K562 (cell line): Measurements from ENCODE around the gene RRP7A. TPM values are rescaled to one million over a fixed set of nuclear protein-coding genes. Genes with fewer than 3 reads are reported as not detected.

Experiments used
- ATAC-seq: fragments of 200-7000 bp; cut with Tn5 transposase; 3 replicates; pipeline ENCODE4 v1.9.1; 2020; ENCODE audit warnings: moderate library complexity
- BruUV-seq: library from RNA; stranded (reverse); fragments of 400-500 nt; replicated peaks from 2 replicates; lab custom pipeline; 2021; lab: Mats Ljungman, UMichigan
- CTCF ChIA-PET: fragments of 300-600 bp; formaldehyde crosslinking; extraction: SDS; loops from one replicate; lab custom pipeline; 2021; ENCODE audit warnings: low intra/inter-chr PET ratio; lab: Yijun Ruan, JAX
- POLR2A ChIA-PET: fragments of 300-600, 350-650 bp; sonication (Branson Sonifier 250); formaldehyde crosslinking; extraction: SDS; loops from one replicate; lab custom pipeline; 2021; ENCODE audit warnings: antibody characterized with exemption, inconsistent platforms; lab: Yijun Ruan, JAX
- DNase-seq, 4 experiments: peaks; one replicate each; pipeline versions ENCODE4 v3.0.0 to v3.0.0-alpha.2; 2011 to 2018; ENCODE audit warnings: low spot score in 3 of 4, mixed read lengths in 3 of 4; ENCODE audit errors: extremely low read depth in 1 of 4
- FAIRE-seq: peaks from 2 replicates; lab custom pipeline; 2011; peaks lifted over from hg19 to GRCh38; lab: Jason Lieb, UNC
- H2AFZ ChIP-seq: 2 replicates; pipeline ENCODE4 v1.6.0; 2011; ENCODE audit warnings: low read depth, low read length, control low read depth, inconsistent platforms
- H3K27ac ChIP-seq: fragments of 200-600 bp; 3 replicates; pipeline ENCODE4 v1.8.0; 2011; ENCODE audit warnings: low read depth, mild to moderate bottlenecking, control low read depth, inconsistent platforms, low read length, moderate library complexity, mixed read lengths; ENCODE audit errors: extremely low read depth
- H3K27me3 ChIP-seq, 2 experiments: fragments of 300-600 bp in 1 of 2; 2 replicates in 1 of 2; 3 replicates in 1 of 2; pipeline versions ENCODE4 v1.6.0 to v1.8.0; 2011; ENCODE audit warnings: inconsistent platforms in 2 of 2, low read length in 2 of 2, mild to moderate bottlenecking in 1 of 2, mixed read lengths in 1 of 2, moderate library complexity in 1 of 2; ENCODE audit not compliant: control insufficient read depth in 2 of 2, insufficient read depth in 2 of 2
- H3K36me3 ChIP-seq: fragments of 300-600 bp; 3 replicates; pipeline ENCODE4 v1.8.0; 2011; ENCODE audit warnings: mild to moderate bottlenecking, low read length, inconsistent platforms; ENCODE audit not compliant: control insufficient read depth, insufficient read depth
- H3K4me1 ChIP-seq, 2 experiments: fragments of 200-600 bp in 1 of 2; replicated peaks in 1 of 2; 2 replicates in 1 of 2; 3 replicates in 1 of 2; pipeline versions ENCODE4 v1.5.1 to v1.8.0; 2011; ENCODE audit warnings: inconsistent platforms in 2 of 2, low read length in 2 of 2, mild to moderate bottlenecking in 1 of 2, mixed read lengths in 1 of 2, moderate library complexity in 1 of 2; ENCODE audit not compliant: control insufficient read depth in 2 of 2, insufficient read depth in 2 of 2
- H3K4me2 ChIP-seq: 2 replicates; pipeline ENCODE4 v1.6.1; 2011; ENCODE audit warnings: low read length, control low read depth, inconsistent platforms, mixed read lengths; ENCODE audit not compliant: insufficient read depth
- H3K4me3 ChIP-seq: fragments of 200-600 bp; sonication (generic), shearing (Covaris generic); 2 replicates; pipeline ENCODE4 v1.5.1; 2016; ENCODE audit warnings: control low read depth, inconsistent platforms
- H3K79me2 ChIP-seq: fragments of 200-600 bp; 3 replicates; pipeline ENCODE4 v1.8.0; 2011; ENCODE audit warnings: low read length, inconsistent platforms; ENCODE audit not compliant: control insufficient read depth, insufficient read depth
- H3K9ac ChIP-seq, 2 experiments: 2 replicates each; pipeline versions ENCODE4 v1.6.0 to v1.6.1; 2011; ENCODE audit warnings: low read depth in 2 of 2, low read length in 2 of 2, control low read depth in 1 of 2, inconsistent platforms in 1 of 2, mild to moderate bottlenecking in 1 of 2, mixed read lengths in 1 of 2; ENCODE audit not compliant: insufficient read depth in 1 of 2
- H3K9me1 ChIP-seq: one replicate; pipeline ENCODE4 v1.6.0; 2011; ENCODE audit warnings: inconsistent platforms, mild to moderate bottlenecking, low read length, moderate library complexity; ENCODE audit not compliant: control insufficient read depth, insufficient read depth
- H3K9me3 ChIP-seq: replicated peaks from 2 replicates; pipeline ENCODE4 v1.5.1; 2011; ENCODE audit warnings: low read depth, low read length, inconsistent platforms; ENCODE audit not compliant: control insufficient read depth, insufficient read depth
- H4K20me1 ChIP-seq: replicated peaks from 2 replicates; pipeline ENCODE4 v1.6.1; 2011; ENCODE audit warnings: low read length, inconsistent platforms, mixed read lengths; ENCODE audit not compliant: control insufficient read depth, insufficient read depth
- BDP1 ChIP-seq: IDR thresholded peaks from 3 replicates; pipeline ENCODE4 v1.6.1; 2011; ENCODE audit not compliant: insufficient read length, insufficient read depth
- CBFA2T3 ChIP-seq: fragments of 450-650 bp; IDR thresholded peaks from 2 replicates; pipeline ENCODE4 v1.6.1; 2017
- CCNT2 ChIP-seq: IDR thresholded peaks from 2 replicates; pipeline ENCODE4 v1.6.1; 2011; ENCODE audit warnings: borderline replicate concordance, low read depth, mild to moderate bottlenecking, moderate library complexity, mixed read lengths, low read length; ENCODE audit not compliant: insufficient read length; ENCODE audit errors: extremely low read depth
- ETV1 ChIP-seq: fragments of 450-650 bp; conservative IDR thresholded peaks from 2 replicates; pipeline ENCODE4 v1.6.1; 2016; ENCODE audit warnings: missing genetic modification characterization, control low read depth, low read depth, missing compliant biosample characterization
- HMG20A ChIP-seq: fragments of 450-650 bp; formaldehyde crosslinking; conservative IDR thresholded peaks from 2 replicates; pipeline ENCODE4 v1.4.0; 2020; ENCODE audit warnings: mild to moderate bottlenecking, mixed read lengths
- HNRNPL ChIP-seq: fragments of 200-400 bp; formaldehyde crosslinking; IDR thresholded peaks from 2 replicates; pipeline ENCODE4 v1.6.1; 2017; ENCODE audit warnings: low read depth, mild to moderate bottlenecking, low read length
- LEF1 ChIP-seq: fragments of 450-650 bp; IDR thresholded peaks from 2 replicates; pipeline ENCODE4 v1.6.1; 2016; ENCODE audit warnings: mild to moderate bottlenecking
- NR2F6 ChIP-seq: fragments of 450-650 bp; formaldehyde crosslinking; IDR thresholded peaks from 2 replicates; pipeline ENCODE4 v1.4.0; 2020; ENCODE audit warnings: mild to moderate bottlenecking
- POLR2AphosphoS5 ChIP-seq: IDR thresholded peaks from 2 replicates; pipeline ENCODE4 v1.6.1; 2011; ENCODE audit warnings: mild to moderate bottlenecking, low read depth, low read length, moderate library complexity; ENCODE audit not compliant: control insufficient read depth, insufficient read depth
- PRPF4 ChIP-seq: fragments of 200-400 bp; formaldehyde crosslinking; IDR thresholded peaks from one replicate; pipeline ENCODE4 v1.6.1; 2017; ENCODE audit warnings: low read length, low read depth, mild to moderate bottlenecking; ENCODE audit not compliant: insufficient read depth, poor library complexity, severe bottlenecking
- SAP30 ChIP-seq: fragments of 200-600 bp; sonication (generic); IDR thresholded peaks from 2 replicates; pipeline ENCODE4 v1.6.1; 2012; ENCODE audit warnings: borderline replicate concordance, low read depth, mild to moderate bottlenecking, moderate library complexity, low read length, control low read depth, inconsistent platforms; ENCODE audit not compliant: insufficient read depth, poor library complexity, severe bottlenecking
- TARDBP ChIP-seq: fragments of 450-650 bp; IDR thresholded peaks from 2 replicates; pipeline ENCODE4 v1.6.1; 2016
- TRIM28 ChIP-seq: fragments of 450-650 bp; IDR thresholded peaks from 2 replicates; pipeline ENCODE4 v1.6.1; 2017
- ZNF699 ChIP-seq: fragments of 250-450 bp; sonication (Bioruptor Pico); IDR thresholded peaks from 2 replicates; pipeline ENCODE4 v1.8.0; 2021; ENCODE audit warnings: mild to moderate bottlenecking, moderate library complexity; ENCODE audit not compliant: insufficient replicate concordance
- WGBS: fragments of 100-300 bp; shearing (Covaris generic); methylation state at CpG from one replicate; pipeline ENCODE4 v1.1.6; 2016; ENCODE audit warnings: low coverage, mixed read lengths; ENCODE audit not compliant: insufficient coverage; ENCODE audit errors: missing lambda C conversion rate; 5-methylcytosine and 5-hydroxymethylcytosine counted together
- in situ Hi-C: fragments of 300-500 bp; cut with MboI; formaldehyde crosslinking; loops from 4 replicates; pipeline ENCODE4 v1.15.0; 2018; ENCODE audit warnings: inconsistent platforms, mixed read lengths
- intact Hi-C: fragments of 100-400 bp; cut with micrococcal nuclease; formaldehyde crosslinking; loops from 2 replicates; pipeline ENCODE4 v1.14.2; 2022
- polyA plus RNA-seq, 8 experiments: library from polyadenylated mRNA; depleted of rRNA in 4 of 8; stranded (reverse) in 5 of 8; unstranded in 3 of 8; fragments of >200 nt; fragmentation: Nextera tagmentation in 2 of 8; fragmentation: Illumina TruSeq in 1 of 8; extraction: Ambion mirVana in 2 of 8; extraction: Trizol in 1 of 8; gene quantifications; 2 replicates each; pipeline versions ENCODE4 v1.2.1 to v1.2.3, GENCODE V29; 2011 to 2014; ENCODE audit warnings: inconsistent platforms in 1 of 8, missing spikeins in 1 of 8
- total RNA-seq, 7 experiments: library from RNA; depleted of rRNA in 6 of 7; stranded (reverse); fragments of >200 nt in 6 of 7; fragmentation: Illumina TruSeq in 2 of 7; extraction: Trizol in 2 of 7; gene quantifications; 2 replicates each; pipeline versions ENCODE4 v1.2.1 to v1.2.3, GENCODE V29; 2011 to 2021; ENCODE audit warnings: low replicate concordance in 1 of 7
- TF ChIP-seq, protein P1 (sequence below): fragments of 250-450 bp; sonication (Bioruptor Pico); IDR thresholded peaks from 2 replicates; pipeline ENCODE4 v1.5.1; 2021; ENCODE audit warnings: mild to moderate bottlenecking
- TF ChIP-seq, protein P2 (sequence below): conservative IDR thresholded peaks from 2 replicates; pipeline ENCODE4 v1.6.1; 2011; ENCODE audit warnings: low read depth, mild to moderate bottlenecking, low read length; ENCODE audit not compliant: control insufficient read depth
- TF ChIP-seq, protein P3 (sequence below): fragments of 450-650 bp; formaldehyde crosslinking; IDR thresholded peaks from 2 replicates; pipeline ENCODE4 v1.4.0; 2022; ENCODE audit warnings: missing genetic modification characterization

Gene RRP7A
- total and polyA plus RNA-seq, 9 of the 15 experiments (the other 6 are each of a cell fraction or from before 2014, with no cell fraction given): 3.4 to 74.1 (median 40.3) TPM

DNA sequence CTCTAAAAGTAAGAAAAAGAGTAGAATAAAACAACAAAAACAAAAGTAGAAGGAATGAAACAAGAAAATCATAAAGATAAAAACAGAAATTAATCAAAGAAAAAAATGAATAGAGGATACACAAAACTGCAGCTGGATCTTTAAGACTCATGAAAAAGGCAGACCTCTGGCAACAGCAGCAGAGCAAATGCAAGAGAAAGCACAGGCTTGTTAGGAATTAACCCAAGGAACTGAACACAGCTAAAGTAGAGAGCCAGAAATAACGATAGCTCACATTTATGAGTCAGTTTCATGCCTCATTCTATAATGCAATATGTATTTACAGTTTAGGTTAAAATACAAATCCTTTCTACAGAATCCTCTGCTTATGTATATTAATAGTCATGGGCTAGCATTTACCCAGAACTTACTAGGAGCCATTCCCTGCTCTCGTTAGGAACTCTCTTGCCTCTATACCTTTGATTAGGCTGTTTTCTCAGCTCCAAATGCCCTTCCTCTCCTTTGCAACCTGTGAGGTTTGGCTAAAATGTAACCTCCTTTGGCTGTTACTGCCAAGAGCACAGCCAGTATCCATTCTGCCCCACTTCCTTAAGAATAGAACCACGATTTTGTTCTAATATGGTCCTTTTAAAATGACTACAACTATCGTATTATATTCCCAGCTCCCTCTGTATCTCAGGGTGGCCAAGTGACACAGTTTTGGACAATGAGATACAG, 49.1 kb downstream of the RRP7A start:
- Histone ChIP-seq H4K20me1 (no peaks in the 10 kb centered on the region), H3K9me1 (no peaks in the 10 kb centered on the region), H3K4me3 (no peak overlapping the region), H3K9me3 (no peaks in the 10 kb centered on the region), H3K27ac (no peak overlapping the region), H2AFZ (no peak overlapping the region), H3K4me2 (no peak overlapping the region), H3K27me3 (no peaks in the 10 kb centered on the region; a peak in 1 of 5 replicates), H3K4me1 (no peaks in the 10 kb centered on the region; a peak in 1 of 5 replicates), H3K9ac (no peak overlapping the region), H3K79me2 (no peaks in the 10 kb centered on the region), H3K36me3 (no peaks in the 10 kb centered on the region)
- no TSS peak for BruUV-seq
- FAIRE-seq (no peak), DNase-seq (no peak), ATAC-seq (no peak)
- TF ChIP-seq, protein P1, sequence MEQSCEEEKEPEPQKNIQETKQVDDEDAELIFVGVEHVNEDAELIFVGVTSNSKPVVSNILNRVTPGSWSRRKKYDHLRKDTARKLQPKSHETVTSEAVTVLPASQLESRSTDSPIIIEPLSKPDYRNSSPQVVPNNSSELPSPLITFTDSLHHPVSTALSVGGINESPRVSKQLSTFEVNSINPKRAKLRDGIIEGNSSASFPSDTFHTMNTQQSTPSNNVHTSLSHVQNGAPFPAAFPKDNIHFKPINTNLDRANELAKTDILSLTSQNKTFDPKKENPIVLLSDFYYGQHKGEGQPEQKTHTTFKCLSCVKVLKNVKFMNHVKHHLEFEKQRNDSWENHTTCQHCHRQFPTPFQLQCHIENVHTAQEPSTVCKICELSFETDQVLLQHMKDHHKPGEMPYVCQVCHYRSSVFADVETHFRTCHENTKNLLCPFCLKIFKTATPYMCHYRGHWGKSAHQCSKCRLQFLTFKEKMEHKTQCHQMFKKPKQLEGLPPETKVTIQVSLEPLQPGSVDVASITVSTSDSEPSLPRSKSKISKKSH (CRISPR knock-in tag): no peak
- no peak for TF ChIP-seq SAP30
- no peak for TF ChIP-seq LEF1
- TF ChIP-seq PRPF4: no peak
- TF ChIP-seq, protein P2, sequence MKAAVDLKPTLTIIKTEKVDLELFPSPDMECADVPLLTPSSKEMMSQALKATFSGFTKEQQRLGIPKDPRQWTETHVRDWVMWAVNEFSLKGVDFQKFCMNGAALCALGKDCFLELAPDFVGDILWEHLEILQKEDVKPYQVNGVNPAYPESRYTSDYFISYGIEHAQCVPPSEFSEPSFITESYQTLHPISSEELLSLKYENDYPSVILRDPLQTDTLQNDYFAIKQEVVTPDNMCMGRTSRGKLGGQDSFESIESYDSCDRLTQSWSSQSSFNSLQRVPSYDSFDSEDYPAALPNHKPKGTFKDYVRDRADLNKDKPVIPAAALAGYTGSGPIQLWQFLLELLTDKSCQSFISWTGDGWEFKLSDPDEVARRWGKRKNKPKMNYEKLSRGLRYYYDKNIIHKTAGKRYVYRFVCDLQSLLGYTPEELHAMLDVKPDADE: no peak
- TF ChIP-seq HMG20A: no peak
- TF ChIP-seq, protein P3, sequence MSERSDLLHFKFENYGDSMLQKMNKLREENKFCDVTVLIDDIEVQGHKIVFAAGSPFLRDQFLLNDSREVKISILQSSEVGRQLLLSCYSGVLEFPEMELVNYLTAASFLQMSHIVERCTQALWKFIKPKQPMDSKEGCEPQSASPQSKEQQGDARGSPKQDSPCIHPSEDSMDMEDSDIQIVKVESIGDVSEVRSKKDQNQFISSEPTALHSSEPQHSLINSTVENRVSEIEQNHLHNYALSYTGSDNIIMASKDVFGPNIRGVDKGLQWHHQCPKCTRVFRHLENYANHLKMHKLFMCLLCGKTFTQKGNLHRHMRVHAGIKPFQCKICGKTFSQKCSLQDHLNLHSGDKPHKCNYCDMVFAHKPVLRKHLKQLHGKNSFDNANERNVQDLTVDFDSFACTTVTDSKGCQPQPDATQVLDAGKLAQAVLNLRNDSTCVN: no peak
- TF ChIP-seq CBFA2T3: no peak
- no peak for TF ChIP-seq BDP1
- TF ChIP-seq NR2F6 (CRISPR knock-in tag): no peak
- TF ChIP-seq TRIM28: no peak
- no peak for TF ChIP-seq ZNF699 (CRISPR knock-in tag)
- TF ChIP-seq TARDBP: no peak
- TF ChIP-seq HNRNPL: no peak
- no peak for TF ChIP-seq ETV1 (tag)
- TF ChIP-seq CCNT2: no peak
- TF ChIP-seq POLR2AphosphoS5: no peak
- intact Hi-C loops: no loop called here
- in situ Hi-C loops: no loop called here
- ChIA-PET CTCF (interaction anchor here (0.6 to 1.6 kb wide), 2 partner anchors 175 to 302 kb away, joined by 3 to 4 read pairs; no protein-coding TSS in a partner anchor), POLR2A (no interaction called here)
- 12% methylated on average over 4 of the region's 4 CpGs for WGBS
